Measurements from ENCODE around the gene ATP2A1. TPM values are rescaled to one million over a fixed set of nuclear protein-coding genes. Genes with fewer than 3 reads are reported as not detected.

ATP2A1 gene
- total and polyA plus RNA-seq, 2 of the 4 experiments (the other 2 are of a cell fraction), result under 0.01 to 0.63 TPM

DNA sequence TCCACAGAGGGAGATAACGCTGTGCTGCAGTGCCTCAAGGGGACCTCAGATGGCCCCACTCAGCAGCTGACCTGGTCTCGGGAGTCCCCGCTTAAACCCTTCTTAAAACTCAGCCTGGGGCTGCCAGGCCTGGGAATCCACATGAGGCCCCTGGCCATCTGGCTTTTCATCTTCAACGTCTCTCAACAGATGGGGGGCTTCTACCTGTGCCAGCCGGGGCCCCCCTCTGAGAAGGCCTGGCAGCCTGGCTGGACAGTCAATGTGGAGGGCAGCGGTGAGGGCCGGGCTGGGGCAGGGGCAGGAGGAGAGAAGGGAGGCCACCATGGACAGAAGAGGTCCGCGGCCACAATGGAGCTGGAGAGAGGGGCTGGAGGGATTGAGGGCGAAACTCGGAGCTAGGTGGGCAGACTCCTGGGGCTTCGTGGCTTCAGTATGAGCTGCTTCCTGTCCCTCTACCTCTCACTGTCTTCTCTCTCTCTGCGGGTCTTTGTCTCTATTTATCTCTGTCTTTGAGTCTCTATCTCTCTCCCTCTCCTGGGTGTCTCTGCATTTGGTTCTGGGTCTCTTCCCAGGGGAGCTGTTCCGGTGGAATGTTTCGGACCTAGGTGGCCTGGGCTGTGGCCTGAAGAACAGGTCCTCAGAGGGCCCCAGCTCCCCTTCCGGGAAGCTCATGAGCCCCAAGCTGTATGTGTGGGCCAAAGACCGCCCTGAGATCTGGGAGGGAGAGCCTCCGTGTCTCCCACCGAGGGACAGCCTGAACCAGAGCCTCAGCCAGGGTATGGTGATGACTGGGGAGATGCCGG lies 54.3 kb downstream of the ATP2A1 start:
- no peak overlapping the region for H3K4ac ChIP-seq (ENCODE audit: low read depth, low read length)
- H4K5ac ChIP-seq (ENCODE audit: low read depth, low read length), result no peak overlapping the region
- TF ChIP-seq MAFK (IDR thresholded peaks at IDR 0.05; ENCODE audit: low read depth, low read length), result no peak
- no peak for TF ChIP-seq NFE2L2 (IDR thresholded peaks at IDR 0.05; ENCODE audit: low read depth, low read length)
- TF ChIP-seq RCOR1 (IDR thresholded peaks at IDR 0.05; ENCODE audit: insufficient replicate concordance, low read length), result no peak
- TF ChIP-seq RFX5 (IDR thresholded peaks at IDR 0.05; ENCODE audit: low read depth, low read length), result no peak
- no peak for TF ChIP-seq MAZ (IDR thresholded peaks at IDR 0.05; ENCODE audit: borderline replicate concordance, low read depth, low read length)
- TF ChIP-seq CEBPB (IDR thresholded peaks at IDR 0.05; ENCODE audit: low read depth, low read length), result no peak
- TF ChIP-seq RAD21 (IDR thresholded peaks at IDR 0.05; ENCODE audit: low read length), result no peak
- TF ChIP-seq FOS (IDR thresholded peaks at IDR 0.05; ENCODE audit: low read depth, low read length), result no peak
- TF ChIP-seq, protein P1, sequence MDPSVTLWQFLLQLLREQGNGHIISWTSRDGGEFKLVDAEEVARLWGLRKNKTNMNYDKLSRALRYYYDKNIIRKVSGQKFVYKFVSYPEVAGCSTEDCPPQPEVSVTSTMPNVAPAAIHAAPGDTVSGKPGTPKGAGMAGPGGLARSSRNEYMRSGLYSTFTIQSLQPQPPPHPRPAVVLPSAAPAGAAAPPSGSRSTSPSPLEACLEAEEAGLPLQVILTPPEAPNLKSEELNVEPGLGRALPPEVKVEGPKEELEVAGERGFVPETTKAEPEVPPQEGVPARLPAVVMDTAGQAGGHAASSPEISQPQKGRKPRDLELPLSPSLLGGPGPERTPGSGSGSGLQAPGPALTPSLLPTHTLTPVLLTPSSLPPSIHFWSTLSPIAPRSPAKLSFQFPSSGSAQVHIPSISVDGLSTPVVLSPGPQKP (IDR thresholded peaks at IDR 0.05; ENCODE audit: borderline replicate concordance, low read depth, low read length), result no peak
- TF ChIP-seq CHD1 (IDR thresholded peaks at IDR 0.05; ENCODE audit: low read depth, low read length), result no peak
- no peak for TF ChIP-seq USF2 (IDR thresholded peaks at IDR 0.05; ENCODE audit: low read depth, low read length)
- TF ChIP-seq SMC3 (IDR thresholded peaks at IDR 0.05; ENCODE audit: low read depth, low read length), result no peak
- ATAC-seq (ENCODE audit: low read depth) (no peak), DNase-seq (no peak)
- H2BK120ac ChIP-seq (ENCODE audit: low read depth, low read length), result no peak overlapping the region
- H4K91ac ChIP-seq (ENCODE audit: insufficient read depth, low read depth, low read length), result no peak overlapping the region
- intact Hi-C loops (cut with micrococcal nuclease), result no loop called here
- no peak overlapping the region for H3K4me2 ChIP-seq (ENCODE audit: low read depth, low read length)
- POLR2A ChIA-PET (ENCODE audit: unreplicated experiment), result no interaction called here
- H3K27me3 ChIP-seq (ENCODE audit: control insufficient read depth, insufficient read depth, low read length), result peaks cover 7% of the 10 kb centered on the region; the same call in 1 of the 2 replicates
- BruUV-seq (replicated peaks), result no TSS peak
- no peak overlapping the region for H2AK9ac ChIP-seq (replicated peaks; ENCODE audit: low read depth, low read length, poor library complexity)
- H4K8ac ChIP-seq (ENCODE audit: low read depth in 2 of 2, low read length in 2 of 2), result no peak overlapping the region
- H3K9me3 ChIP-seq (ENCODE audit: control insufficient read depth, insufficient read depth, low read length), result no peaks in the 10 kb centered on the region
- H3K36me3 ChIP-seq (ENCODE audit: control insufficient read depth, insufficient read depth, low read length), result no peaks in the 10 kb centered on the region
- H3K9ac ChIP-seq (ENCODE audit: low read depth, low read length), result no peak overlapping the region
- H3K14ac ChIP-seq (replicated peaks; ENCODE audit: low read depth, low read length), result no peak overlapping the region
- H2AK5ac ChIP-seq (ENCODE audit: low read depth, low read length), result no peak overlapping the region
- H3K18ac ChIP-seq (ENCODE audit: low read depth, low read length), result no peak overlapping the region
- H3K23ac ChIP-seq (ENCODE audit: low read depth, low read length), result no peak overlapping the region
- H2BK20ac ChIP-seq (ENCODE audit: low read depth, low read length), result no peak overlapping the region
- no peaks in the 10 kb centered on the region for H3K9me1 ChIP-seq (ENCODE audit: insufficient read depth, low read length)
- CTCF ChIA-PET, result interaction anchor here (1.1 kb wide), 1 partner anchor 12 kb away, joined by 4 read pairs; no protein-coding TSS in a partner anchor
- H3K27ac ChIP-seq (ENCODE audit: insufficient read depth, low read length), result no peak overlapping the region
- no peak overlapping the region for H3K4me3 ChIP-seq (ENCODE audit: insufficient read depth, low read depth, low read length)
- H2BK5ac ChIP-seq (ENCODE audit: low read depth, low read length, poor library complexity, severe bottlenecking), result no peak overlapping the region
- in situ Hi-C loops (cut with MboI; ENCODE audit: low sequenced_read_pairs), result no loop called here
- H3K56ac ChIP-seq (ENCODE audit: extremely low read depth, insufficient read depth, low read length), result no peak overlapping the region
- dilution Hi-C loops (cut with HindIII; ENCODE audit: low sequenced_read_pairs, unreplicated experiment), result no loop called here
- WGBS, 2 experiments (ENCODE audit: extremely low coverage in 2 of 2, insufficient read length in 1 of 2), result 72% methylated on average over 7 of the region's 20 CpGs; no CpG with 5 or more reads in 1 of the 2 experiments
- no peak overlapping the region for H2AFZ ChIP-seq (replicated peaks; ENCODE audit: low read length, poor library complexity)
- no peaks in the 10 kb centered on the region for H4K20me1 ChIP-seq (ENCODE audit: insufficient read depth, low read length)
- H2BK15ac ChIP-seq (ENCODE audit: low read depth, low read length), result no peak overlapping the region
- H3K4me1 ChIP-seq (ENCODE audit: control insufficient read depth, insufficient read depth, low read length), result no peaks in the 10 kb centered on the region
- H3K79me1 ChIP-seq (ENCODE audit: low read depth in 1 of 2, low read length in 2 of 2), result no peaks in the 10 kb centered on the region
